Liver (tissue), 3 donors: Measurements from ENCODE around the gene HLA-DRB5.

Experiments
- GABPA ChIP-seq, 2 donors: IDR thresholded peaks in 1 of 2; conservative IDR thresholded peaks in 1 of 2; 2 replicates each; pipeline ENCODE4 v1.6.1; 2016; ENCODE audit warnings: antibody characterized with exemption in 2 of 2, mild to moderate bottlenecking in 1 of 2, moderate library complexity in 1 of 2
- TF ChIP-seq, protein P1 (sequence below): fragments of 150-350 bp; IDR thresholded peaks from 2 replicates; pipeline ENCODE4 v1.5.1; 2017; ENCODE audit warnings: improper control_type of control experiment, low read depth, low read length; ENCODE audit not compliant: missing input control
- donor health status: healthy.
- donor health status: healthy.

DNA sequence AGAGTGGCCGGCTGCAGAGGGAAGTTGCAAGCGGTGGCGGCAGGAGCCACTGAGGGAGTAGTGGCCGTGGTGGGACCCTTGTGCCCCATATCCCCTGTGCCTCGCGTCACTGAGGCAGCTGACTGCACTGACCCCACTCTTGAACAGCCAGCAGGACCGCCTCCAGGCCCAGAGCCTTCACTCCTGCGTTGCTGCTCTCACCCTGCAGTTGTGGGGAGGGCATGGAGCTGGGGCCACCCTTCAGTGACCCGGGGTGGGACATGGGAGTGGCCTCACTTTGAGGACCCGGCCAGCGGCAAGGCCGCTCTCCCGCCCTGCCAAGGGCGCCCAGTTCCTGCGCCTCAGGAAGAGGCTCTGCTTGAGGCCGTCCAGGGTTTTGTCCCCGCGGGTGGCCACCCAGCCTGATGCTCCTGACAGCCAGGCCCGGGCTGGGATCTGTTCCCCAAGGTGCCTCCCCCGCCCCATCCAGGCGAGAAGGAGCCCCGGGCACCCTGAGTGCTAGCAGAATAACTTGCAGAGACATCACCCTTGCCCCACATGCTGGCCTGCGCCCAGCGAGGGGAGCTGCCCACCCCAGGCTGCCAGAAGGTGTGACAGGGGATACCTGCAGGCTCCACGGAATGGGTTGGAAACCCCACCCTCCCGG is 46.0 kb downstream of the HLA-DRB5 start:
- TF ChIP-seq, protein P1, sequence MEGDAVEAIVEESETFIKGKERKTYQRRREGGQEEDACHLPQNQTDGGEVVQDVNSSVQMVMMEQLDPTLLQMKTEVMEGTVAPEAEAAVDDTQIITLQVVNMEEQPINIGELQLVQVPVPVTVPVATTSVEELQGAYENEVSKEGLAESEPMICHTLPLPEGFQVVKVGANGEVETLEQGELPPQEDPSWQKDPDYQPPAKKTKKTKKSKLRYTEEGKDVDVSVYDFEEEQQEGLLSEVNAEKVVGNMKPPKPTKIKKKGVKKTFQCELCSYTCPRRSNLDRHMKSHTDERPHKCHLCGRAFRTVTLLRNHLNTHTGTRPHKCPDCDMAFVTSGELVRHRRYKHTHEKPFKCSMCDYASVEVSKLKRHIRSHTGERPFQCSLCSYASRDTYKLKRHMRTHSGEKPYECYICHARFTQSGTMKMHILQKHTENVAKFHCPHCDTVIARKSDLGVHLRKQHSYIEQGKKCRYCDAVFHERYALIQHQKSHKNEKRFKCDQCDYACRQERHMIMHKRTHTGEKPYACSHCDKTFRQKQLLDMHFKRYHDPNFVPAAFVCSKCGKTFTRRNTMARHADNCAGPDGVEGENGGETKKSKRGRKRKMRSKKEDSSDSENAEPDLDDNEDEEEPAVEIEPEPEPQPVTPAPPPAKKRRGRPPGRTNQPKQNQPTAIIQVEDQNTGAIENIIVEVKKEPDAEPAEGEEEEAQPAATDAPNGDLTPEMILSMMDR: no peak
- no peak for TF ChIP-seq GABPA (IDR thresholded peaks at IDR 0.05 in 1 of 2, conservative IDR thresholded peaks at IDR 0.05 in 1 of 2)
